ENCODE data around the gene PACSIN2.
A peak's percentile ranks its signal among the peaks of the same experiment; 100 is the strongest.
"Not testable (repeated sequence)": the region's sequence is repeated elsewhere in the genome, so short reads cannot be mapped to it uniquely, and the experiment has no call there.

PACSIN2 gene

DNA sequence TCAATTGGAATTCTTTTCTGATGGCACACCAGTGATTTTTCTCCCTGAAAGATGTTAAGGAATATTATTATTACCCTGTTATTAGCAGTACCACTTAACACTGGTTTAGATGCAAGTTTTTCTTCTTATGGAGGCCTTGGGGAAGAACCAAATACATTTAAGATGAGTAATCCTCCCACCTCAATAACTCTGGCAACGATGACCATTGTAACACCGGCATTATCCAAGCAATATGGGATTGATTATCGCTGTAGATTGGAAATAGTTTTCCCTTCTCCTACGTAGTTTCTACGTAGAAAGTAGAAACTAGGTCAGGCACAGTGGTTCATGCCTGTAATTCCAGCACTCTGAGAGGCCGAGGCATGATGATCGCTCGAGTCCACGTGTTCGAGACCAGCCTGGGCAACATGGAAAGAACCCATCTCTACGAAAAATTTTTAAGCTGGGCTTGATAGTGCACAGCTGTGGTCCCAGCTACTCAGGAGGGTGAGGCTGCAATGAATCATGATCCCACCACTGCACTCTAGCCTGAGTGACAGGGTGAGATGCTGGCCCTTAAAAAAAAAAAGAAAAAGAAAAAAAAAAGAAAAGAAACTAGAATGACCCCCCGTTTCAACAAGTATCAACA lies 45.5 kb downstream of the PACSIN2 start:
- DNase-seq (no peak), ATAC-seq (no peak)
- peaks cover 0 to 4% of the 10 kb centered on the region in 2 donors for H3K9me3 Mint-ChIP-seq
- peaks cover 59% of the 10 kb centered on the region for H3K4me1 Mint-ChIP-seq
- H3K4me3 Mint-ChIP-seq, result no peak overlapping the region
- H3K27ac Mint-ChIP-seq, result peak overlapping the region in 1 of 2 donors; percentile 4
- no peaks in the 10 kb centered on the region for H3K27me3 Mint-ChIP-seq

- Mint-ChIP-seq H3K4me1 (peaks cover 64% of the 10 kb centered on the region), H3K27me3 (no peaks in the 10 kb centered on the region), H3K27ac (no peak overlapping the region), H3K9me3 (peaks cover 0 to 4% of the 10 kb centered on the region in 2 donors), H3K4me3 (no peak overlapping the region)
- ATAC-seq (no peak), DNase-seq (no peak)
Observed at GRCh38 chr22:42967933-42968332, 47.0 kb downstream of the PACSIN2 start.

DNA sequence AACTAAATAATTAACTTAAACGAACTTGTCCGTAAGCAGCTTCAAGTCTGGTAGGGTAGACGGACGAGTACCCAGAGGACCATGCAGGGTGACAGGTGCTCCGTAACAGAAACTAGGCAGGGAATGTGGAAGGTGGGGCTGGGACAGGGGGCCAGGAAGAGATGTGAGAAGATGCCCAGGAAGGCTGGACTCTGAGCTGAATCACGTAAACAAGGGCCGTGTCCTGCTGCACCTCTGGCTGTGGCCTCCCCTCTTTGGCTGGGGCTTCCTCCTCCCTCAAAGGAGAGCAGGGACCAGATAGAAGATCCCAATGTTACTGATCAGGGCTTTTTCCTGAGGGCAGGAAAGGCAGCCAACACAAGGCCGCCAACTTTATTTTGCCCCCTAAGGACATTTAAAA lies 47.9 kb downstream of the PACSIN2 start:
- ATAC-seq (no peak), DNase-seq (no peak)
- Mint-ChIP-seq H3K27me3 (no peaks in the 10 kb centered on the region), H3K4me3 (no peak overlapping the region), H3K27ac (no peak overlapping the region), H3K4me1 (peaks cover 72% of the 10 kb centered on the region), H3K9me3 (peaks cover 0 to under 1% of the 10 kb centered on the region in 2 donors)

DNA sequence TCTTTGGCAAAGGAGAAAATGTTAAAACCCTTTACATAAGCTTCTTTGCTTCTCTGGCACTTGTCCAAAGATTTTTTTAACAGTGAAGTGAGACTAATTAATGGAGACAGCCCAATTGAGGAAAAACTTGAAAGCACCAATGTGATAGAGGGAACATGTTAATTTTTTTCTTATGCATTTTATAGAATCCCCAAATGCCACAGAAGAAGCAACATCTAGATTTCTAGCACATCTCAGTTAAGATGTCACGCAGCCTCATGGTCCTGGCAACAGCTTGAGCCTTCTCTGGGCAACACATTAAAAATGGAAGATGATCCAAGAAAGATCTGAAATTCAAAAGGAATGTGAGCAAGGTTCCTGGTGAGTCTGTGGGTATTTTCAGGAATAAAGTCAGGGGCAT lies 48.5 kb downstream of the PACSIN2 start:
- Mint-ChIP-seq H3K4me1 (peaks cover 77% of the 10 kb centered on the region), H3K4me3 (no peak overlapping the region), H3K9me3 (no peaks in the 10 kb centered on the region), H3K27me3 (no peaks in the 10 kb centered on the region), H3K27ac (no peak overlapping the region)
- ATAC-seq, result no peak
- no peak for DNase-seq

DNA sequence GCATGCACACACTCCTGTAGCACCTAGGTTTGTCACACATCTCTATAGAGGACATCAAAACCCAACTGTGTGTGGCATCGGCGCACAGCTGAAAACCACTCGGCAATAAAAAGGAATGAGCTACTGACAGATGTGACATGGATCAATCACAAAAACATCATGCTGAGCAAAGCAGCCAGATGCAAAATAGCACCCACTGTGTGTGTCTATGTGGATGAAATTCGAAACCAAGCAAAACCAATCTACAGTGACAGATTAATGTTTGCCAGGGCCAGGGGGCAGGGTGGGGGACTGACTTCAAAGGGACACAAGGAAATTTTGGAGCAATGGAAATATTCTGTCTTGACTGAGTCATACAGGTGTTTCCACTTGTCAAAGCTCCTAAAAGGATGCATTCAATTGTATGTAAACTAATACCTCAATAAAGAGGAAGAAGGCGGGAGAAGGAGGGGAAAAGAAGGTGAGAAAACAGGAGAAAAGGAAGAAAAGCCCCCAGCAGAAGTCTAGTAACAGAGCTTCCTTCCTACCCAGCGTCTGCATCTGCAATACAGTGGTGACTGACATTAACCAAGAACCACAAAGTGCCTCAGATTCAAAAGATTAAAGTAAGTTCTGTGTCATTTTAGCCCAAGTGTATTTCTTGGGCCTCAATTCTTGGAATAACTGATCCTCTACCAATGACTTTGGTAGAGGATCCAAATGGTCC lies 49.8 kb downstream of the PACSIN2 start:
- H3K9me3 Mint-ChIP-seq, result no peaks in the 10 kb centered on the region
- ATAC-seq (peak; percentile 89), DNase-seq (peak; percentile 43 to 50)
- peak overlapping the region; percentile 40 to 47 for H3K4me3 Mint-ChIP-seq
- no peaks in the 10 kb centered on the region for H3K27me3 Mint-ChIP-seq
- H3K27ac Mint-ChIP-seq, result peak overlapping the region; percentile 56 to 85
- peaks cover 78% of the 10 kb centered on the region for H3K4me1 Mint-ChIP-seq

DNA sequence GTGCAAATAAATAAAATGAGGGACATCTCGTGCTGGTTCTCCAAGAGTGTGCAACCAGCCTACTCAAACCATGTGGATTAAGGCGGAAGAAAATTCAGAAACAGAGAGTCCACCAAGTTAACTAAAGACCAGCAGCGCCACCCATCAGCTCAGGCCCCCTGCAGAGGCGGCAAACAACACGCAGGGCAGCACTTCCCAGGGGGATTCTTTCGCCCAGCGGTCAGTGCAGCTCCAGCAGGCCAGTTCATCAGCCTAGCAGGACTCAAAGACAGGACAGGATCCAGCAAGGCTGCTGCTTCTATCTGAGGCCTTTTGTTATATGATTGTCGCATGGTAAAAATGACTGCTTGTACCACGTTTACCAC lies 51.7 kb downstream of the PACSIN2 start:
- Mint-ChIP-seq H3K27me3 (no peaks in the 10 kb centered on the region), H3K27ac (peak overlapping the region; percentile 11 to 64), H3K4me1 (peaks cover 83% of the 10 kb centered on the region), H3K4me3 (no peak overlapping the region), H3K9me3 (no peaks in the 10 kb centered on the region)
- DNase-seq (no peak), ATAC-seq (no peak)

DNA sequence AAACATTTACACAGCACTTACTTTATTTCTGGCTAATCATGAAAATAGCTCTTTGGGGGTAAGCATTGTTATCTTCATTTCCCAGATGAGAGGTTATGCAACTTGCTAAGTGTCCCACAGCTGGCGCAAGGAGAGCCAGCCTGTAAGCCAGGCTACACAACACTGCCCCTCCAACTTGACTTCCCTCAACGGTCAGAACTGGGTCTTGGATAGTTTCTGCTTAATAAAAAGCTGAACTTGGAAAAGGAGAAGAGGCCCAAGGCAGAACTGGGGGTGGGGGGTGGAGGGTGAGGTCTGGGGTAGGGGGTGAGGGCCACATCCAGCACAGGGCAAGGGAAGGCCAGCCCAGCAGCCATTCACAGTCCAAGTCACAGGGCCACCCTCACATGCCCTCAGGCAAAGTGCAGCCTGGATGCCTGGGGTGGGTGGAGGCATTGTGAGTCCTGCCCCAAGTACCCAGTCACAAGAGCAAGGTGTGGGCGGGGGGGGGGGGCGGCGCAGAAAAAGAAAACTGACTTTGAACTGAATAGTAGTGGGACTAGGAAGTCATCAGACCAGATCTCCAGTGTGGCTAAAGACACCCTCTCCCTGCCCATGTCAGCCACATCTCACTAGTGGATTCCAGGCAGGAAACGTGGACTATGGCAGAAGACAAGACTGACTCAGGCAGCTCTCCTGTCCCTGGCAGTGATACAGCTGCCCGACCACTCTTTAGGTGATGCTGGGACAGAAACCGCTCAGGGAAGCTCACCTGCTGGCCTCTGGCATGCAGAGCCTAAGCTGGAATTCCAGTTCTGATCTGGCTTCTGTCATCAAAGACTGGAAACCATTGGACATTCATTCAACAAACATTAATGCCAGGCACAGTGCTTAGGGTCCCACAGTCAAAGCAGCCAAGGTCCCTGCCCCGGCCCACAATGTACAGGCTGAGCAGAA lies 52.4 kb downstream of the PACSIN2 start:
- Mint-ChIP-seq H3K4me1 (peaks cover 85% of the 10 kb centered on the region), H3K27me3 (no peaks in the 10 kb centered on the region), H3K9me3 (no peaks in the 10 kb centered on the region), H3K27ac (peak overlapping the region in 1 of 2 donors; percentile 11), H3K4me3 (no peak overlapping the region)
- ATAC-seq (no peak), DNase-seq (no peak)

GRCh38 chr22:42961810-42962209 lies 53.1 kb downstream of the PACSIN2 start:
- no peaks in the 10 kb centered on the region for H3K27me3 Mint-ChIP-seq
- peaks cover 88% of the 10 kb centered on the region for H3K4me1 Mint-ChIP-seq
- peak overlapping the region; percentile 45 to 66 for H3K27ac Mint-ChIP-seq
- H3K9me3 Mint-ChIP-seq, result no peaks in the 10 kb centered on the region
- no peak overlapping the region for H3K4me3 Mint-ChIP-seq
- DNase-seq, result no peak
- ATAC-seq, result no peak

DNA sequence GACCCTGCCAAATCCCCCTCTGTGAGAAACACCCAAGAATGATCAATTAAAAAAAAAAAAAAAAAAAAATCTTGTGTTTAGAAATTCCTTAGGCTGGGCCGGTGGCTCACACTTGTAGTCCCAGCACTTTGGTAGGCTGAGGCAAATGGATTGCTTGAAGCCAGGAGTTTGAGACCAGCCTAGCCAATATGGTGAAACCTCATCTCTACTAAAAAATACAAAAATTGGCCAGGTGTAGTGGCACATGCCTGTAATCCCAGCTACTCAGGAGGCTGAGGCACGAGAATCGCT lies 53.6 kb downstream of the PACSIN2 start:
- H3K4me1 Mint-ChIP-seq, result peaks cover 91% of the 10 kb centered on the region
- H3K27me3 Mint-ChIP-seq, H3K9me3 Mint-ChIP-seq, DNase-seq, H3K4me3 Mint-ChIP-seq, ATAC-seq: not testable (repeated sequence)
- H3K27ac Mint-ChIP-seq, result peak overlapping the region in 1 of 2 donors; percentile 45

- ATAC-seq (no peak), DNase-seq (no peak)
- H3K27ac Mint-ChIP-seq, result peak overlapping the region in 1 of 2 donors; percentile 95
- H3K9me3 Mint-ChIP-seq, result no peaks in the 10 kb centered on the region
- H3K4me1 Mint-ChIP-seq, result peaks cover 86% of the 10 kb centered on the region
- H3K4me3 Mint-ChIP-seq, result peak overlapping the region in 1 of 2 donors; percentile 85
- no peaks in the 10 kb centered on the region for H3K27me3 Mint-ChIP-seq
Observed at GRCh38 chr22:42960531-42961399, 54.2 kb downstream of the PACSIN2 start.

- Mint-ChIP-seq H3K4me3 (peak overlapping the region; percentile 85 to 87), H3K9me3 (no peaks in the 10 kb centered on the region), H3K27ac (peak overlapping the region; percentile 84 to 95), H3K27me3 (no peaks in the 10 kb centered on the region), H3K4me1 (peaks cover 79% of the 10 kb centered on the region)
- no peak for DNase-seq
- ATAC-seq, result peak; percentile 69
Observed at GRCh38 chr22:42959576-42960509, 55.1 kb downstream of the PACSIN2 start.

DNA sequence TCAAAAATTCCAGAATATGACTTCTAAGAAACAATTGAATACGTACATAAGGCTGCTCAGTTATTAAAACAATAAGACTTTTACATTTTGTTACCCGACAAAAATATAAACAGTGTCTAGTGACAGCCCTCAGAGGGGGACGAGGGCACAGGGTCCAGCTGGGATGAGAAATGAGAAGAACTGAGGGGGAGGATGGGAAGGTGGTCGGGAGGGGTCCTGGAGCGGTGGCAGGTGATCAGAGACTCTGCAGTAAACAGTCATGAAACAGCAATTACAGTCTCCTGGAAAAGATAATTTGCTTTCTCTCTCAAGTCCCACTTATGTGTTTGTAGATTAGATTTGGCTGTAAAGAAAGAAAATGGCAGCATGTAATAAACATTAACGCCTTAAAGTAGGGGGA lies 56.0 kb downstream of the PACSIN2 start:
- Mint-ChIP-seq H3K27me3 (no peaks in the 10 kb centered on the region), H3K27ac (peak overlapping the region; percentile 29 to 95), H3K9me3 (no peaks in the 10 kb centered on the region), H3K4me1 (peaks cover 70% of the 10 kb centered on the region), H3K4me3 (peak overlapping the region; percentile 85 to 87)
- DNase-seq, result no peak
- ATAC-seq, result no peak

- Mint-ChIP-seq H3K9me3 (no peaks in the 10 kb centered on the region), H3K4me1 (peaks cover 66% of the 10 kb centered on the region), H3K4me3 (peak overlapping the region; percentile 85 to 87), H3K27ac (peak overlapping the region; percentile 23 to 95), H3K27me3 (no peaks in the 10 kb centered on the region)
- DNase-seq, result no peak
- ATAC-seq, result peak; percentile 58
Observed at GRCh38 chr22:42957958-42958357, 57.0 kb downstream of the PACSIN2 start.

- no peak overlapping the region for H3K27ac Mint-ChIP-seq
- peaks cover 63% of the 10 kb centered on the region for H3K4me1 Mint-ChIP-seq
- DNase-seq (no peak), ATAC-seq (no peak)
- H3K27me3 Mint-ChIP-seq, result no peaks in the 10 kb centered on the region
- no peak overlapping the region for H3K4me3 Mint-ChIP-seq
- no peaks in the 10 kb centered on the region for H3K9me3 Mint-ChIP-seq
Observed at GRCh38 chr22:42957544-42957943, 57.4 kb downstream of the PACSIN2 start.
